Stromal cell of bone marrow (primary cell): ENCODE results near the gene CPLX1.
A peak's percentile ranks its signal among the peaks of the same experiment; 100 is the strongest.
"Not testable (repeated sequence)": the region's sequence is repeated elsewhere in the genome, so short reads cannot be mapped to it uniquely, and the experiment has no call there.

Experiments
- DNase-seq: peaks from one replicate; pipeline ENCODE4 v3.0.0-alpha.2; 2012; ENCODE audit warnings: low read depth

Gene CPLX1

DNA sequence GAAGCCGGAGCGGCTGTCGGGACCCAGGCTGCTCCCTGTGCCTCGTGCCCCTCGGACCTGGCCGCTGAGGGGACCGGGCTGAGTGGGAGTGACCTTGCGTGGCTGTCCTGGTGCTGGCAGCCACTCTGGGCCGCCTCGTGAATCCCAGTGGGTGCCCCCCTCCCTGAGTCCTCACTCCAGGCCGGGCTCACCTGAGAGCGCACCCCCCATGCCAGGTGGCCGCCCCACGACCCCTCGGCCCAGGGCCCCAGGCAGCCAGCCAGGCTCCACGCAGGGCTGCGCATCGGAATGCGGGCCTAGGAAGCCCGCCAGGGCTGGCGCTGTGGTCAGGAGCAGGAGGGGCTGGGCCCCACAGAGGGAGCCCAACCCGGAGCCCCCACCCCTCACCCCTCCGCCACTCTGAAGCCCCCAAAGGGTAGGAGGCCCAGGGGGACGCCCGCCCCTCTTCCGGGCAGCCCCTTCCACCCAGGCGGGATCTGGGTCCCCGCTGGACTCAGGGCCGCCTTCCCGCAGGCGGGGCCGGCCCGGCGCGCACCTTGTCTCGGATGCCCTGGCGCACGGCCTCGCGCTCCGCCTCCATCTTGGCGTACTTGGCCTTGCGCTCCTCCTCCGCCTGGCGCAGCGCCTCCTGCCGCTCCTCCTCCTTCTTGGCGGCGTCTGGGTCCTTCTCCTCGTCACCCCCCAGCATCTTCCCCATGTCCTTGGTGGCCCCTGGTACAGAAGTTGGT, 33.9 kb downstream of the CPLX1 start:
- no peak for DNase-seq

DNA sequence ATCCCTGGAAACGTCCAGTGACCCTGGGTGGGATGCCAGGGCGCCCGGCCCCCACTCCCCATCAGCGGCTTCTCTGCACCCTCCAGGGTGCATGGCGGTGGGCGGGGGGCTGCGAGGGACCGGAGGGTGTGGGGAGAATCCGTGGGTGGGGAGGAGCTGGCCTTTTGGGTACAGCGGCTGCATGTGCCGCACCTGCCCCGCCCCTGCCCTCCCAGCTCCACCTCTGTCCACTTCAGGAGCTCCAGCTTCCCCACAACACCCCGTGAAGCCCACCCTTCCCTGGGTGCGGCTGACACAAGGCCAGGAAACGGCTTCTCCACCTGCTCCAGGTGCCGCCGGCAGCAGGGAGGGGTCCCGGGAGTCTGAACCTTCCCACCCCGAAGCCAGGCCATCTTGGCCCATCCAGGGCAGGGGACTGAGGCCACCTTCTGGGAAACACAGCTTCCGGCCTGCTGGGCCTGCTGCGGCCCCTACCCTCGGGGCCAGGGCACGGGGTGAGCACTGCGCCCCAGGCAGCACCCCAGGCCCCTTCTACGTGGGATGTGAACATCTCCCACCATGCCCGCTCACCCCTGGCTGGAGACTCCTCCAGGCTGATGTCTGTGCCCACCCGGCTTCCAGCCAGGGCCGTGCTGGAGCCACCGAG, 34.6 kb downstream of the CPLX1 start:
- DNase-seq = no peak

DNA sequence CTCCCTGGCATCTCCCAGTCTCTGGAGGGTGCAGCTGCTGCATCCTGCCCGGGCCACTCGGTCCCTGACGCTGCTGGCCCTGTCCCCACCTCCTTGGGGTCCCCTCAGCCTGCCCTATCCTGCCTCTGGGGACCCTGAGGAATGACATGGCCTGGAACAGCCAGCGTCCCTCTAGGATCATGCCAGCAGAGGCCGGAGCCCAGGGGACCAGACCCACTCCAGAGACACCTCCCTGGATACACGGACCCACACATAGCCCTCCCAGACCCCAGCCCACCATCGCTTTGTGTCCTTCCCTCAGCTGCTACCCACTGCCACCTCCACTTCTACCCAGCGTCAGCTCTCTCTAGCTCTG, 35.5 kb downstream of the CPLX1 start:
- DNase-seq = no peak

DNA sequence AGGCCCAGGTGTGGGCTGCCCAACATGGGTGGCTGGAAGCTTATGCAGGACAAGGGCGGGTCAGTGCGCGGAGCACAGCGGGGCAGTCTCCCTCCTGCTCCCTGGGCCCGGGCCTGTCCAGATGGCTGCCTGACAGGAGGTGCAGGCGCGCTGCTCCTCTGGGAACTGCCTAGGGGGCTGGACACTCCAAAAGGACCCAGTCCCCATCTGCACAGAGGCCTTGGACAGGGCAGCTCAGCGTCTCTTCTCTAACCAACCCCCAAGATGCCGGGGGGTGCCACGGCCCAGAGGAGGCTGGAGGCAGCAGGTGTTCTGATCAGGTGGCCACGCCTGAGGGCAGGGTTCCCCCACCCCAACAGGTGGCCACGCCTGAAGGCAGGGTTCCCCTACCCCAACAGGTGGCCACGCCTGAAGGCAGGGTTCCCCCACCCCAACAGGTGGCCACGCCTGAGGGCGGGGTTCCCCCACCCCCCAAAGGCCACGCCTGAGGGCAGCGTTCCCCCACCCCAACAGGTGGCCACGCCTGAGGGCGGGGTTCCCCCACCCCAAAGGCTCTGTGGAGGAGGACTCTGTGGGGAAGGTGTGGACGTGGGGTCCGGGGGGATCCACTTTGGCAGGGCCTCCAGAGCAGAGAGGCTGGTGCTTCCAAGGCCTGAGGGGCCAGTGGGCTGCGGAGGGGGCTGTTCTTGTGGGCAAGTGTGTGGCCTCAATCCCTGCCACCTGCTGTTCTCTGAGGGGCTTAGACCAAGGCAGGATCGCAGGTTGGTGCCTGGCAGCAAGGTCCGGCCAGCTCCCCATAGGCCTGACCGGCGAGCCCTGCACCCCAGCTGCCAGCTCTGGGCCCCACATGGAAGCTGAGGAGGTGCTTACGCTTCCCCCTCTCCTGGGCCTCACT, 36.1 kb downstream of the CPLX1 start:
- DNase-seq = no peak

DNA sequence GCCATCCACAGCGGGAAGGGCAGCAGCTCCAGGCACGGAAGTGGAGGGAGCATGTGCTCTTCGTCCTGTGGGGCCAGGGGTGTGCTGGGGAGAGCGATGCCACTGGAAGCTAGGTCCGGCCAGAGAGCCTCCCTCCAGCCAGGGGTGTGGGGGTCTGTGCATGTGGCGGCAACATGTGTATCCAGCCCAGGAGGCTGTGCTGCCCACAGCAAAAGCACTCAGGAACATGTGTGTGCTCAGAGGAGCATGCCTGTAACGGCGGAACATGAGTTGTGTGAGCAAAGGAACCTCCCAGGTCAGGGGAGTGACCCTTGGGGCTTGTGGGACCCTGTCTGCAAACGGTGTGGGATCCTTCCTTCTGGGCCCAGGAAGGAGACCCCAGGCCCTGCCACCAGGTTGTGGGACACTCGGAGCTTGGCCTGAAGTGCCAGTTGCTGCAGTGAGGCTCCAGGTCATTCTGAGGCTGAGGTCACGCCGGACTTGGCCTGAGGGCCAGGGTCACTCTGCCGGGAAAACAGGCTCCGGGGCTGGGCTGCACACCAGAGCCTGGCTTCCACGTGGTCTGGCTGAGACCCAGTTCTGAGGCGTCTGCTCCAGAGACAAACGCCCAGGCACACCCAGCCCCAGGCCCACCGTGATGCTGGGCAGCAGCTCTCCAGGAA, 37.2 kb downstream of the CPLX1 start:
- DNase-seq = no peak

DNA sequence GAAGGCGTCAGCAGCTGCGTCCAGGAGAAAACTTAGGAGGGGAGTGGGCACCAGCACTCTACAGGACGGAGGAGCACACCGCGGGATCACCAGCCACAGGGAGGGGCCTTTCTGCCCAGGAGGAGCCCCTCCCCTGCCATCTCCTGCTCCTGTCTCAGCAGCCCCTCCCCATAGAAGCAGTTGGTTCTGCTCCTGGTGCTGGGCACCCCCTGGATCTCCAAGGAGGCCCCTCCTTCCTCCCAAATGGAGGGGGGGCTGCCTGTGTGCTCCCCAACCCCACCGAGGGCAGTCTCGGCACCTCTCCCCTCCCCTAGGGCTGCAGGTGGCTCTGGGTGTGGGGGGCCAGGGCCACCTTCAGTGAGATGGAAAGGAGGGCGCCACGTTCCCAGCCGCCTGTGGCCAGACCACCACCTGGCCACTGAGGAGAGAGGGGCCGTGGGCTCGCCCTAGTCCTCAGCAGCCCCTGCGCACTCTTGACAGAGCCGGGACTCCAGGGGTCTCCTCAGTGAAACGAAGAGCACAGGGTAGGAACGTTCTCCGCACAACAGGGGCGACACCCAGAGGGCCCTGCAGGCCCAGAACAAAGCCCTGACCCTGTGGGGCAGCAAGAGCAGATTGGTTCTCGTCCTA, 37.8 kb downstream of the CPLX1 start:
- DNase-seq = no peak

DNA sequence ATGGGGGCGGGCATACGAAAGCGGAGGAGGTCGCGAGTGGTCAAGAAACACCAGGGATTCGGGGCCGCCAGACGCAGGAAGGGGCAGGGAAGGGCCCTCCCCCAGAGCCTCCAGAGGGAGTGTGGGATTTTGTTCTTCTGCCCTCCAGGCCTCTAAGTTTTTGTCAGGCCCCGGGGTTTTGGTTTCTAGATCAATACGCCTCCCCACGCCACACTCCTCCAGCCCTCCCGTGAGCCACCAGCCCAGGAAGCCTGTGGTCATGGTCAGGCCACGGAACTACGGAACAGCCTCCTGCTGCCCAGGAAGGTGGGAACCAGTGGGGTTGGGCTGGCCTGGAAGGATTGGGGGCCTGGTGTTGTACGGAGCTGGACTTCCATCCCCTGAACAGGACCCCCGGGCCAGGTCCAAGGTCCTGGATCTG, 38.4 kb downstream of the CPLX1 start:
- DNase-seq = no peak

DNA sequence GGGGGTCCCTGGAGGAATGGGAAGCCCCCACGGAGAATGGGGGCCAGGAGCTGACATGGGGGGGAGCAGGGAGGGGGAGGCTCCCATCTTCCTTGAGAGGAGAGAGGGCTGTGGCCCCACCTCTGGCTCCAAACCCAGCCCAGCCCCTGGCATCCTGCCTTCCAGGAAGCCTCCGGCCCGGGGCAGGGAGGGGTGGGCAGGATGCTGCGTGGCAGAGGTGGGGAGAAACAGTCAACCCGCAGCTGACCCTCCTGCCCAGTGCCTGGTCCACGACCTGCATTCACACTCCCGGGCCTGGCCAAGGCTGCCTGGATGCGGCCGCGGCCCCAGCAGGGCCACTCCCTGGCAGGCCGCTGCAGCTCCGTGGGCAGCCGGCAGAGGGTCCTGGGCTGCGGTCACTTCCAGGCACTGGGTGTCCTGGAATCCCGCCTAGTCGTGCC, 39.0 kb downstream of the CPLX1 start:
- no peak for DNase-seq

DNA sequence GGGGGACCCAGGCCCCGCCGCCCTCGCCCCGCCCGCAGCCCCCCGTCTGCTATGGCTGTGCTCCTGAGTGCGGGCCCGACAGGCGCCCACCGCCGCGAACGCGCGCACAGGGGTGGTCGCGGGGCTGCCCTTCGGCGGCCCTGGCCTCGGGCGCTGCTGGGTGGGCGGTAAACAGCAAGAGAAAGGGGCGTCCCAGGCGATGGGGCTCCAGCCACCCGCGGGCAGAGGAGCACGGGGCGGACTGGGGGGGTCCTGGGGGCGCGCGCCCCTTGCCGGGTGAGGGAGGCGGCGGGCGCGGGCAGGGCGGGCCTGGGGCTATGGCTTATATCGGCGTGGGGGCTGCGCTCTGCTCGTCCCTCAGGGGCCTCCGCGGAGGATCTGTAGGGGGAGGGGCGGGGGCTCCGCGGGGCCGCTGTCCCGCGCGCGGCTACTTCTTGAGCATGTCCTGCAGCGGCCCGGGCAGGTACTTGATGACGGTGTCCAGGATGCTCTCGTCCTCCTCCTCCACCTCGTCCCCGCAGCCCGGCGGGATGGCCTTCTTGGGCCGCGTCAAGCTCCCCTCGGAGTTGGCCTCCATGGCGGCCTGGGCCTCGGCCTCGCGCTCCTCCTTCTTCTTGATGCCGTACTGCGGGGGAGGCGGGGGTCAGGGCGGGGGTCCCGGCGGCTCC, 39.7 kb downstream of the CPLX1 start:
- DNase-seq = no peak

DNA sequence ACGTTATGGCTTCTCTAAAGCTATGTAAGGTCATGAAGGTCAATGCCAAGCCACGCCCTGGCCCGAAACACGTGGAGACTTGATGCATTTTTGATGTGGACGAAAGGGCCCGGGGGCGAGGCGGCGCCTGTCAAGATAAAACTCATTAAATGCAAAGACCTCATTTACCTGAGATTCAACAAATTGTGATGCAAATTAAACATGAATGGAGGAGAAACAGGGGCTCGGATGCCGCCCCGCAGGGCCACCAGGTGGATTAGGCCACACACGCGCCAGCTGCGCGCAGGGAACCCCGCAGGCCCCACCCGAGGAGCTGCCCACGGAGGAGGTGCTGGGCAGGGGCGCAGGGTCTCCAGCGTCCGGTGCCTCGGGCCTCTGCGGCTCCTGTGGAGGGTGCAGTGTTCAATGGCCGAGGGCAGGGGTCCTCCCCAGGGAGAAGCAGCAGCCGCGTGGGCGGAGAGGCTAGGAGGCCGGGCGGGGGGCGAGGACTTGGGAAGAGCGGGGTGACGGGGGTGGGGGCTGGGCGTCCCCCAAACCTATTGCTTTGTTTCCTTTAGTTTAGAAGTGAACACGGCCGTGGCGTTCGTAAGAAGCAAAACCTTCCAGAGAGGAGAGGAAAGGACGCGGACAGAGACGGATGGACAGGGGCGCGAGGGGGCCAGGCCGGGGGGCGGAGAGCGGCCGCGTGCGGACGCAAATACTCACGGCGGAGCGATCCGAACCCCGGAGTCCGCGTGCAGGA, 40.4 kb downstream of the CPLX1 start:
- DNase-seq = no peak

DNA sequence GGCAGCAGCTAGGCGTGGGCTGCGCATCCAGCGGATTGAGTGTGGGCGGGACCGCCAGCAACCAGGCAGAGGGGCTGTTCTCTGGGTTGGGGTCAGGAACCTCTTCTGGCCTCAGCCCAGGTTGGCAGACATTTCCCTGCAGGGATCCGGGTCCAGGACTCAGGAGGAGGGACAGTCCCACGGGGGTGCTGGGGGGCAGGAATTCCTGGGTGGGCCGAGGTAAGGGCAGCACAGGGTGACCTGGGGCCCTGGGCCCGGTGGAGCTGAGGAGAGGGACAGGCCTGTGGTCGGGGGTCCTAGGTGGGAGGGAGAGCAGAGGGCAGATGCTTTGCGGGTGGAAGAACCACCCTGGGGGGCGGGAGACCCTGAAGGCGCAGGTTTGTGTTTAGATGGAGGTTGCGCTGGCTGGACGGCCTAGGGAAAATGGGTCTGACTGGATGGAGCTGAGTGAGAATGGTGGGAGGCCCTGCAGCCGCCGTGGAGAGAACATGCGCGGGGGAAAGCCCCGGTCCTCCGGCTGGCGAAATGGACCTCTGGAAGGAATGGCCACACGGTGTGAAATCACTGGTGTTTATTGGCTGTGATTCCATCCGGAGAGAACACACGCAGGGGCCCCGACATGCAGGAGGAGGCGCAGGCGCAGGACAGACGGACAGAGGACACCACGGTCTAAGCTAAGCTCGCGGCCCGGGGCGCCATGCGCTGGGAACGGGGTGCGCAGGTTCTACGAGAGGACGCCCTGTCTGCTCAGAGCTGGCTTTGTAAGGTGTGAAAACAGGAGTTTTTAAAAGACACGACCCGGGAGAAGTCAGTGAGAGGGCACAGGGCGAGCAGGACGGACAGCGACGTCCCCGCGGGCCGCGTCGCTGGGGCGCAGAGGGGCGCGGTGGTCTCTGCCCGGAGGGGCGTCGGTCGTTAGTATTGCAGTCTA, 41.3 kb downstream of the CPLX1 start:
- no peak for DNase-seq

DNA sequence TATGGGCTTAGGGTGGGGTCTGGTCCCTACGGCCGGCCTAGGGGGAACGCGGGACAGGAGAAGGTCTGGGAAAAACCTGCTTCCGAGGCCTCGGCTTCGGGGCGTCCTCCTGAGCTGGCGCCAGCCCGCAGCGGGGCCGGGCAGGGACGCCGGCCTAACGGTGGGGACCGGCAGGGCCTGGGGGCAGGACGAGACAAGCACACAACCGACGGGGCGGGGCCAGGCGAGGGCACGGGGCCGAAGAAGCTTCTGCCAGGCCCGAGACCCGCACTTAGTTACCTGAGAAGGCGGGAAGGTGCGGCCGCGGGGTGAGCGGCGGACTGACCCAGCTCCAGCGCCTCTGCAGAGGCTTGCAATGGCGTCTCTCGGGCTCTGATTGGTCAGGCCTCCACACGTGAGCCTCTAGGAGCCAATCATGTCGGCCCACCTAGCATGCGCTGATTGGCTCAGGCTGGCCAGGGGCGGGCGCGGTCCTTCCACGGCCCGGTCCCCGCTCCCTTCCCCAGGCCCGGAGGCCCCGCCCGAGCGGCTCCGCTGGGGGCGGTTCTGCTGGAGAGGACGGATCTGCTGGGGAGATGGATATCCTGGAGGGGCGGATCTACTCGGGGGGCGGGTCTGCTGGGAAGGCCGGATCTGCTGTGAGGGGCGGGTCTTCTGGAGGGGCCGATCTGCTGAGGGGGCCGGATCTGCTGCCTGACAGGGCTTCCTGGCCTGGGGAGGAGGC, 44.3 kb downstream of the CPLX1 start:
- DNase-seq = peak; percentile 99

DNA sequence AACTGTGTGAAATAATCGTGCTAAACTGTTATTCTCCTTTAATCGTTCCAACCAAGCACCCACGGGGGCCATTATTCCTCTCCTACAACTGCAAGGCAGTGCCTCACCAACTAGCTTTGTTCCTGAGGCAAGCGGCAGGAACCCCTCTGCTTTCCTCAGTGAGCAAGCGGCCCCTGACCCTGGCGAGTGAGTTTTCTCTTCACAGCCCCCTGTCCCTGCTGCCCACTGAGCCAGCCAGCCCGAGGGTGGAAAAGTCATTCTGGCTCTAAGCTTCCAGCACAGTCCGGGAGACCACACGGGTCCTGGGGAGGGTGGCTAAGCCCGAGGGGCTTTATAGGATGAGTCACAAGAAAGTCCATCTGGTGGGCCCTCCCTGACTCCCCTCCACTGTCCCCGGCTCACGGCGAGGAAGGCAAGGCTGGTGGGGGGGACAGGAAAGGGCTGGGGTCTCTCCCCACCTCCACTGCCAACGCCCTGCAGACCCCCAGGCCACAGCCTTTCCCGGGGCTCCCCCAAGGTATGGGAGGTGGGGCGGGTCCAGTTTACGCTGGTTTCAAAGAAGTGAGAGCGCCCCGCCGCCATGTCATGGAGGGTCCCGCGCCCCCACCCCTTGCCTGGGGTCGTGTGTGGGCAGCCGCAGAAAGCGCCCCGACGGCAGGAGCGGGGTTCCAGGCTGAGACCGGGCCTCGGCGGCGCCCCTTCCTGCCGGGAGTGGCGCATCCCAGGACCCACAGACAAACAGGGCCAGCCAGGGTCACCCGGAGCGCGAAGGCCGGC, 45.0 kb downstream of the CPLX1 start:
- no peak for DNase-seq

DNA sequence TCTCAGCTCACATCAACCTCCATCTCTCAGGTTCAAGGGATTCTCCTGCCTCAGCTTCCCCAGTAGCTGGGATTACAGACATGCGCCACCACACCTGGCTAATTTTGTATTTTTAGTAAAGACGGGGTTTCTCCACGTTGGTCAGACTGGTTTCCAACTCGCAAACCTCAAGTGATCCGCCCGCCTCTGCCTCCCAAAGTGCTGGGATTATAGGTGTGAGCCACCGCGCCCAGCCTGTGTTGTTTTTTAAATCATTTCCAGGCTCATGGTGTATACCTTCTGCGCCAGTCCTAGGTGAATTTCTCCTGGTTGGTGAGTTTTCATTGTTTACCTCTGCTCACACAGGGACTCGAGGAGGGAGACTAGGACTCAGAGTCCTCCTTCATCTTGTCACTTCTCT, 45.7 kb downstream of the CPLX1 start:
- not testable (repeated sequence) for DNase-seq

DNA sequence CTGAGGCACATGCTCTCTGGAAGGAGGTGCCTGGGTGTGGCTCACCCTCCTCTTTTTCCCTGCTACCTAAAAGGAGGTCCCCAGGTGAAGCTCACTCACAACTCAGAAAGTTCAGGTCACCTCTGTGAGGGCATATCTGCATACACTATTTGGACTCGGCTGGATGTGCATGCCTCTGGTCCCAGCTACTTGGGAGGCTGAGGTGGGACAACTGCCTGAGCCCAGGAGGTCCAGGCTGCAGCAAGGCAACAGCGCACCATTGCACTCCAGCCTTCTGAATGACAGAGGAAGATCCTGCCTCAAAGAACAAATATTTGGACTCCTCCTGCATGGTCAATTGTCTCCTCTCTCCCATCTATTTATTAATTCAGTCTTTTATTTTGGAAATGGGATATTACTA, 46.4 kb downstream of the CPLX1 start:
- DNase-seq = no peak

DNA sequence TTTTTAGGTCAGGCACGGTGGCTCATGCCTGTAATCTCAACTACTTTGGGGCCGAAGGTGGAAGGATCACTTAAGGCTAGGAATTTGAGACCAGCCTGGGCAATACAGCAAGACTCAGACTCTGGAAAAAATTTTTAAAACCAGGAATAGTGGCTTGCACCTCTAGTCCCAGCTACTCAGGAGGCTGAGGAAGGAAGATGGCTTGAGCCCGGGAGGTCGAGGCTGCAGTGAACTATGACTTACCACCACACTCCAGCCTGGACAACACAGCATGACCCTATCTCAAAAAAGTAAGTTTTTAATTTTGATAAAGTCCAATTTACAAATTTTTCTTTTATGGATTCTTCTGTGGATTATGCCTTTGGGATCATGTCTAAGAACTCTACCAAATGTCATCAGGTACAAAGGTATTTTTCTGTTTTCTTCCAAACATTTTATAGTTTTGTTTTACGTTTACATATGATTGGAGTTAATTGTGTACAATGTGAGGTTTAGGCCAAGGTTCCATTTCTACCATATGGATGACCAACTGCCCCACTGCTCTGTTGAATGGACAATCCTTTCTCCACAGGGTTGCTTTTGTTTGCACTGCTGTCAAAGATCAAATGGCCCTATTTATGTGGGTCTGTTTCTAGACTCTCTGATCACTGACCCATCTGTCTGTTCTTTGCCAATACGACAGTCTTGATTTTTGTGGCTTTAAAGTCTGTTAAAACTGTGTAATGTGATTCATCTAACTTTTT, 48.2 kb downstream of the CPLX1 start:
- DNase-seq = no peak

DNA sequence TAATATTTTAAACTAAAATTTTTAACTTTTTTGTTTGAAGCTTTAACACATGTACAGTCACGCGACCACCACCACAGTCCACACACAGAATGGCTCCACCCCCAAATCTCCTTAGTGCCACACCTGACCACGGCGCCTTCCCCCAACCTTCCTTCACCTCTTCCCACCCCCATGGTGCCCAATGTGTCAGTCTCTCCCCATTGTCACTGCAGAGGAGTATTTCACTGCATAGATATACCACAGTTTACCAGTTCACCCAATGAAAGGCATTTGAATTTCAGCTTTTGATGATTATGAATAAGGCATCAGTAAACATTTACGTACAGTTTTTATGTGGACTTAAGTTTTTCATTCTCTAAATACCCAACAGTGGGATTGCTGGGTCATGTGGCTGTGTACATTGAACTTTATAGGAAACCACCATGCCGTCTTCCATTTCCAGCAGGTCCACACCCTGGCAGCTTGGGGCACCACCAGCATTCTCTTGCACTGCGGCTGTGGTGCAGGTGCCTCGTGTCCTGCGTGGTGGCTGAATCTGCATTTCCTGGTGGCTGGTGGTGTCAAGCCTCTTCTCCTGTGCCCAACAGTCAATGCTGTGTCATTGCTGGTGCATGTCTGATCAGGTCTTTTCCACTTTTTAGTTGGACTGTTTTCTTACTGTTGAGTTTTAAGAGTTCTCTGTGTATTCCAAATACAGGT, 49.0 kb downstream of the CPLX1 start:
- DNase-seq = no peak
